ENCODE results near the gene SRSF5.

- TF ChIP-seq CTCF (IDR thresholded peaks at IDR 0.05) (no peak), POLR2AphosphoS5 (IDR thresholded peaks at IDR 0.05) (no peak), EP300 (IDR thresholded peaks at IDR 0.05) (no peak)
Observed at GRCh38 chr14:69811227-69811867, 44.4 kb downstream of the SRSF5 start.
